CD4-positive, alpha-beta T cell treated with Interleukin-10 for 1 hour (primary cell): ENCODE data around the gene BIRC7.
"Not testable (repeated sequence)": the region's sequence is repeated elsewhere in the genome, so short reads cannot be mapped to it uniquely, and the experiment has no call there.

ENCODE experiments used
- DNase-seq: peaks from one replicate; pipeline ENCODE4 v3.0.0-alpha.2; 2020

The BIRC7 gene

GRCh38 chr20:63249891-63250290 lies 14.2 kb downstream of the BIRC7 start:
- no peak for DNase-seq

GRCh38 chr20:63251350-63251749 lies 15.6 kb downstream of the BIRC7 start:
- not testable (repeated sequence) for DNase-seq

- DNase-seq = no peak
These were observed 16.6 kb downstream of the BIRC7 start for GRCh38 chr20:63252284-63252711.

GRCh38 chr20:63253065-63253437 lies 17.3 kb downstream of the BIRC7 start:
- DNase-seq = no peak

- DNase-seq = no peak
These were observed 17.9 kb downstream of the BIRC7 start for GRCh38 chr20:63253438-63254231.

GRCh38 chr20:63254232-63254605 lies 18.5 kb downstream of the BIRC7 start, which contains the start of gene NKAIN4:
TSS of gene NKAIN4 (minus strand) at chr20:63254463. CDS start at chr20:63254450, 13 bp downstream.
- DNase-seq = no peak

- no peak for DNase-seq
These were observed 19.1 kb downstream of the BIRC7 start for GRCh38 chr20:63254606-63255384.

- DNase-seq = no peak
These were observed 20.4 kb downstream of the BIRC7 start for GRCh38 chr20:63255931-63256704.

- DNase-seq = no peak
These were observed 21.2 kb downstream of the BIRC7 start for GRCh38 chr20:63256954-63257353.

- DNase-seq = no peak
These were observed 21.9 kb downstream of the BIRC7 start for GRCh38 chr20:63257629-63258028.

GRCh38 chr20:63258781-63259180 lies 23.1 kb downstream of the BIRC7 start:
- DNase-seq = no peak

GRCh38 chr20:63259734-63260460 lies 24.2 kb downstream of the BIRC7 start:
- no peak for DNase-seq

GRCh38 chr20:63260521-63260920 lies 24.8 kb downstream of the BIRC7 start:
- no peak for DNase-seq

- DNase-seq = no peak
These were observed 25.5 kb downstream of the BIRC7 start for GRCh38 chr20:63261060-63261794.

GRCh38 chr20:63261795-63262528 lies 26.3 kb downstream of the BIRC7 start:
- DNase-seq = no peak

- no peak for DNase-seq
These were observed 27.1 kb downstream of the BIRC7 start for GRCh38 chr20:63262836-63263235.

- no peak for DNase-seq
These were observed 28.3 kb downstream of the BIRC7 start for GRCh38 chr20:63264000-63264399.

GRCh38 chr20:63264519-63264918 lies 28.8 kb downstream of the BIRC7 start:
- no peak for DNase-seq

GRCh38 chr20:63265891-63266515 lies 30.3 kb downstream of the BIRC7 start:
- no peak for DNase-seq

GRCh38 chr20:63267691-63268090 lies 32.0 kb downstream of the BIRC7 start:
- no peak for DNase-seq

GRCh38 chr20:63268256-63268655 lies 32.6 kb downstream of the BIRC7 start:
- DNase-seq = no peak
